ENCODE results near the gene ARMCX4. TPM values are rescaled to one million over a fixed set of nuclear protein-coding genes. Genes with fewer than 3 reads are reported as not detected.

Gene ARMCX4
- polyA plus RNA-seq, 1 donor from 2014 or later = 32.2 TPM

- H3F3A ChIP-seq (ENCODE audit: insufficient read depth, low read length, poor library complexity, severe bottlenecking) = no peaks in the 10 kb centered on the region
- H4K20me1 ChIP-seq (ENCODE audit: insufficient read depth) = no peaks in the 10 kb centered on the region
- no peak overlapping the region for H3K4me3 ChIP-seq (ENCODE audit: low read length)
- H3K27me3 ChIP-seq (ENCODE audit: insufficient read depth, low read depth, low read length) = no peaks in the 10 kb centered on the region
- H3K9me3 ChIP-seq (ENCODE audit: low read length) = no peaks in the 10 kb centered on the region
- TF ChIP-seq REST (IDR thresholded peaks at IDR 0.05; ENCODE audit: borderline replicate concordance) = no peak
- TF ChIP-seq POLR2AphosphoS5 (IDR thresholded peaks at IDR 0.05) = no peak
- TF ChIP-seq RAD21 (conservative IDR thresholded peaks at IDR 0.05) = no peak
- no peak for TF ChIP-seq TAF1 (IDR thresholded peaks at IDR 0.05; ENCODE audit: low read depth)
- TF ChIP-seq EP300 (conservative IDR thresholded peaks at IDR 0.05; ENCODE audit: poor library complexity, severe bottlenecking) = no peak
- TF ChIP-seq SMC3 (conservative IDR thresholded peaks at IDR 0.05; ENCODE audit: poor library complexity) = no peak
- no peak for TF ChIP-seq MXI1 (conservative IDR thresholded peaks at IDR 0.05; ENCODE audit: poor library complexity, severe bottlenecking)
- TF ChIP-seq CTCF (IDR thresholded peaks at IDR 0.05; ENCODE audit: poor library complexity, severe bottlenecking) = no peak
- no peak for TF ChIP-seq EZH2 (IDR thresholded peaks at IDR 0.05; ENCODE audit: borderline replicate concordance, insufficient read depth, low read length, poor library complexity, severe bottlenecking)
- no peak overlapping the region for H3K27ac ChIP-seq (ENCODE audit: low read length)
- H3K79me2 ChIP-seq (replicated peaks; ENCODE audit: insufficient read depth, low read length) = no peaks in the 10 kb centered on the region
- no peak overlapping the region for H2AFZ ChIP-seq (ENCODE audit: low read depth, low read length)
- H3K9me2 ChIP-seq (ENCODE audit: insufficient read depth, low read length) = no peaks in the 10 kb centered on the region
- H3K36me3 ChIP-seq (ENCODE audit: insufficient read depth, low read length) = no peaks in the 10 kb centered on the region
- H3K4me2 ChIP-seq (ENCODE audit: low read length) = no peak overlapping the region
- no peak overlapping the region for H3K9ac ChIP-seq (ENCODE audit: low read length)
Measured at GRCh38 chrX:101449279-101449678, 36.0 kb upstream of the ARMCX4 start.

- TF ChIP-seq EZH2 (IDR thresholded peaks at IDR 0.05; ENCODE audit: borderline replicate concordance, insufficient read depth, low read length, poor library complexity, severe bottlenecking) (no peak), TAF1 (IDR thresholded peaks at IDR 0.05; ENCODE audit: low read depth) (no peak), RAD21 (conservative IDR thresholded peaks at IDR 0.05) (no peak), REST (IDR thresholded peaks at IDR 0.05; ENCODE audit: borderline replicate concordance) (no peak), EP300 (conservative IDR thresholded peaks at IDR 0.05; ENCODE audit: poor library complexity, severe bottlenecking) (no peak), CTCF (IDR thresholded peaks at IDR 0.05; ENCODE audit: poor library complexity, severe bottlenecking) (no peak), POLR2AphosphoS5 (IDR thresholded peaks at IDR 0.05) (no peak)
- H3F3A ChIP-seq (ENCODE audit: insufficient read depth, low read length, poor library complexity, severe bottlenecking) = no peaks in the 10 kb centered on the region
Measured at GRCh38 chrX:101450085-101450484, 35.2 kb upstream of the ARMCX4 start.

More at GRCh38 chrX:101450085-101450484, 35.2 kb upstream of the ARMCX4 start:
- Histone ChIP-seq H3K36me3 (ENCODE audit: insufficient read depth, low read length) (no peaks in the 10 kb centered on the region), H3K9me3 (ENCODE audit: low read length) (no peaks in the 10 kb centered on the region), H3K4me2 (ENCODE audit: low read length) (no peak overlapping the region), H3K79me2 (replicated peaks; ENCODE audit: insufficient read depth, low read length) (no peaks in the 10 kb centered on the region), H4K20me1 (ENCODE audit: insufficient read depth) (no peaks in the 10 kb centered on the region), H3K9me2 (ENCODE audit: insufficient read depth, low read length) (no peaks in the 10 kb centered on the region), H3K4me3 (ENCODE audit: low read length) (no peak overlapping the region), H3K27me3 (ENCODE audit: insufficient read depth, low read depth, low read length) (no peaks in the 10 kb centered on the region), H2AFZ (ENCODE audit: low read depth, low read length) (no peak overlapping the region), H3K9ac (ENCODE audit: low read length) (no peak overlapping the region), H3K27ac (ENCODE audit: low read length) (no peak overlapping the region)

Data from neural cell (in vitro differentiated cells).